SH-SY5Y (cell line): ENCODE results near the gene KIF5C.

Source experiments
- GATA2 ChIP-seq: IDR thresholded peaks from 2 replicates; pipeline ENCODE4 v1.6.1; 2011; ENCODE audit warnings: mild to moderate bottlenecking, low read depth, low read length
- GATA3 ChIP-seq: IDR thresholded peaks from 2 replicates; pipeline ENCODE4 v1.6.1; 2011; ENCODE audit warnings: low read depth, mild to moderate bottlenecking, low read length, moderate library complexity

Gene KIF5C

GRCh38 chr2:148903294-148903693, 28.3 kb downstream of the KIF5C start:
- TF ChIP-seq GATA2 (no peak), GATA3 (no peak)

DNA sequence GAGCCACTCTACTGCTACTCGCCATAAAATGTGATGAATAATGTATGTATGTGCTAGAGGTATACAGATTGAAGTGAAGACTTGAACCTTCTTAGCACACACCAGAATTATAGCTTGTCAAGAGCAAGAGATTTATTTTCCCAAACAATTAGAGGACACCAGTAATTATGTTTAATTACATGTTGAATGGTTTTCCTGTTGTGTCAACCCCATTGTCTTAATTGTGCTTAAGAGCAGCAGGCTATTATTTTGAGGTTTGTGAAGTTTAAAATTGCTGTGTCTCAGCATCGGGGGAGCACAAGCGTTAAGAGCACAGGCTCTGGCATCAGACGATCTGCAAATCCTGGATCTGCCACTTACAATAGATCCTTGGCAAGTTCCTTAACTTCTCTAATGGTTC, 29.0 kb downstream of the KIF5C start:
- TF ChIP-seq GATA2 = no peak
- no peak for TF ChIP-seq GATA3

DNA sequence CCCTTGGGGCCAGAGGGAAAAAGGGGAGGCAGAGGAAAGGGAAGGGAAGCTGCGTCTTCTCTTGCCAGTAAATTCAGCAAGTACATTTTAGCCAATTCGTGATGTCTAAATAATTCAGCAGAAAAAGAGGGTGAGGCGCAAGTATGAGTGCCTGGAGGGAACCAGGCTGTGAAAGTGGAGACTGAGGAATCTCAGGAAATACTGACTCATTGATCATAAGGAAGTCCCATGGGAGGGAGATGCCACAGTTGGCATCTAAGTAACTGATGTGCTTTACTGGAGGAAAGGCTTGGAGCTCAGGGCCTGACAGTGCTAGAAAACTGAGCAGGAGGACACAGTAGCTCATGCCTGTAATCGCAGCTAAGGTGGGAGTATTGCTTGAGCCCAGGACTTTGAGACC, 31.1 kb downstream of the KIF5C start:
- no peak for TF ChIP-seq GATA3
- no peak for TF ChIP-seq GATA2

- TF ChIP-seq GATA2 (no peak), GATA3 (no peak)
Observed at GRCh38 chr2:148907085-148907785, 32.2 kb downstream of the KIF5C start.

- no peak for TF ChIP-seq GATA2
- no peak for TF ChIP-seq GATA3
Observed at GRCh38 chr2:148909114-148909513, 34.1 kb downstream of the KIF5C start.

DNA sequence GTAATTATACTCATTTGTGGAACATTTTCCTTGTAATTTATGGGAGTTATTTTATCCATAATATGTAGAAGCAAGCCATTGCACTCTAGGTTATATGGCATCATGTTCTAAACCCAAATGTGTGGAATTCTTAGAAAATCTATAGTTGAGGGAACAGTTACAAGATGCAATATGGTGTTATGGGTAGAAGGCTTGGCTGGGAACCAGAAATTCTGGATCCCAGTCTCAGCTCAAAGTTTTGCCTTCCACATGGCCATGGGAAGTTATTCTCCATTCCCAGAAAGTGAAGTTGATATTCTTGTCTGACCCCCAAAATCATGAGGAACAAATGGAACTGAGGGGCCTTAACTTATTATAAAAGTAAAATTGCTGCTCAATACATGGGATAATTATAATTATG, 38.0 kb downstream of the KIF5C start:
- TF ChIP-seq GATA3 (no peak), GATA2 (no peak)

DNA sequence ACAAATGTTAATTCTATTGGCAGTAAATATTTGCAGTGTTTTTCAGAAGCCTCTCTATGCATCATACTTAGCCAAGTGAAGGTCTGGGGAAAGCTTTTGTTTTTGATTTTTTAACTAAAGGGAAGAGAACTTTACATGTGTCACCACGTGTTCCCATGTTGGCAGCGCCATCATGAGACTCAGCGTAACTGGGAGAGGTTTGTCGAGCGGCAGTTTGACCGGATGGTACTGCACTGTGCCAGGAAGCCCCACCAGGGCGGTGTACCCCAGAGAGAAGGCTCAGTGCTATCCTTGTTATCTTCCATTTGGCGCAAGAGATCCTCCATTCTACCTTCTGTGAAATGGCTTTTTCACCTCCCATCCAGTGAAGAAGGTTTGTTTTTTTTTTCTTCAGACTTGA, 38.5 kb downstream of the KIF5C start:
- no peak for TF ChIP-seq GATA3
- TF ChIP-seq GATA2 = no peak

DNA sequence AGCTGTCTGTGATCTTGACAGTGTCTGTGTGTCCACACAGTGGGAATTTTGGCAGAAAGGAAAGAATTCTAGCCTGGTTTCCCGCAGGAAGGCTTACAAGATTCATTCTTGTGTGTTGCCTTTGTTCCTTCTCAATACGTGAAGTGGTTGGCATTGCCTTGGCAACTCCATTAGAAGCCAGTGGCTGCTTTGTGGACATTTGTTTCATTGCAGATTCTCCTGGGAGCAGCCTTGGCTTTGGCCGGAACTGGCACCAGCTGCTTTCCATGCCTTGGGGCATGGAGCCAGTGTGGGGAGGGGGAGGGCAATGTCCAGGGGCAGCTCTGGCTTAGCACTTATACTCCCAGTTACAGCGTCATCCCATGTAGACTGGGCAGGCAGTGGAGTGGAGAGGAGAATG, 39.4 kb downstream of the KIF5C start:
- TF ChIP-seq GATA3 (no peak), GATA2 (no peak)

DNA sequence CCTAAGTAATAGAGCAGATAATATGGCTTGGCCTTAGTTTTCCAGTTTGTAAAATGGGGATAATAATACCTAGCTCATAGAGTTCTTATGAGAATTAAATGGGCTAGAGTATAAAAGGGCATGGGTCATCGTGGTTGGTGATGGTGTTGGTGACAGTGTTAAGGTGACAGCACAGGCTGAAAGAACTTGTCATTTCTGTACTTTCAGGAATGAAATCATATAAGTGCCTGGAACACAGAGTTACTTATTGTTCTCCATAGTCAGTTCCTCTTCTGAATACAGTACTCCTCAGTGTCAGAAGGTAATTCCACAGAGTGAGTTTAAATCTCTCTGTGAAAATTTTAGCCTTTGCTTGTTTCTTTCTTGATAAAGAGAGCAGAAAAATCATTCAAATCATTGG, 42.4 kb downstream of the KIF5C start:
- TF ChIP-seq GATA2 (no peak), GATA3 (no peak)

- no peak for TF ChIP-seq GATA3
- TF ChIP-seq GATA2 = no peak
Observed at GRCh38 chr2:148918554-148918953, 43.5 kb downstream of the KIF5C start.

DNA sequence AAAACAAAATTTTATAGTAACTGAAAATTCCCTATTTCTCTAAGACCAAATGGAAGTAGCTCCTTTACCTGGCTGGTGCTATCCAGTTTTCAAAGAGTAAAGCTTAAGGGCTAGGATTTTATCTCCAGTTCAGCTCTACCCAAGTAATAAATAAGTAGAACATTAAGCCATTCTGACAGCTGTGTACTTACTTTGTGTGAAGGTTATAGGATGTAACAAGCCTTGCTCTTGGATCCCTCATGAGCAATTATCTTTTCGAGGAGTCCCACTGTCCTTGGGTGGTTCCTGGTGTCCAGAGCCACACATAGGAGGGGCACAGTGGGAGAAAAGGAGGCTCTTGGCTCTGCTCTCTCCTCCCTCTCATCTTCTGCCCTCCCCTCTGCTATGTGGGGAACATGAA, 45.5 kb downstream of the KIF5C start:
- no peak for TF ChIP-seq GATA3
- no peak for TF ChIP-seq GATA2

DNA sequence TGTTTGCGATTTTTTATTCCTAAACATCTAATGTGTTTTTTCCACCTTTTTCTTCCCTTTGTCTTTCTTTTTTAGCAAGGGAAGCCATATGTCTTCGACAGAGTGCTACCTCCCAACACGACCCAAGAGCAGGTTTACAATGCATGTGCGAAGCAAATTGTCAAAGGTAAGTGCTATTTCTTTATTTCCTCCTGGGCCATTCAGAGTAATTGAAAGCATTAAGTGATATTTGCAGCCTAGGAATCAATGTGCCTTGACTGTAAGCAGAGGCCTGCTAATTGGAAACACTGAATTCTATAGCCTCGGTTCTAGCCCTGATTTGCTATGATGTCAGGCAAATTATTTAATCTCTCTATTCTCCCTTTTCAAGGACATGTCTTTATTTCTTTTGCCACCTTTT, 47.0 kb downstream of the KIF5C start:
- no peak for TF ChIP-seq GATA2
- TF ChIP-seq GATA3 = no peak

GRCh38 chr2:148922776-148923475, 47.9 kb downstream of the KIF5C start:
- TF ChIP-seq GATA3 = no peak
- no peak for TF ChIP-seq GATA2

DNA sequence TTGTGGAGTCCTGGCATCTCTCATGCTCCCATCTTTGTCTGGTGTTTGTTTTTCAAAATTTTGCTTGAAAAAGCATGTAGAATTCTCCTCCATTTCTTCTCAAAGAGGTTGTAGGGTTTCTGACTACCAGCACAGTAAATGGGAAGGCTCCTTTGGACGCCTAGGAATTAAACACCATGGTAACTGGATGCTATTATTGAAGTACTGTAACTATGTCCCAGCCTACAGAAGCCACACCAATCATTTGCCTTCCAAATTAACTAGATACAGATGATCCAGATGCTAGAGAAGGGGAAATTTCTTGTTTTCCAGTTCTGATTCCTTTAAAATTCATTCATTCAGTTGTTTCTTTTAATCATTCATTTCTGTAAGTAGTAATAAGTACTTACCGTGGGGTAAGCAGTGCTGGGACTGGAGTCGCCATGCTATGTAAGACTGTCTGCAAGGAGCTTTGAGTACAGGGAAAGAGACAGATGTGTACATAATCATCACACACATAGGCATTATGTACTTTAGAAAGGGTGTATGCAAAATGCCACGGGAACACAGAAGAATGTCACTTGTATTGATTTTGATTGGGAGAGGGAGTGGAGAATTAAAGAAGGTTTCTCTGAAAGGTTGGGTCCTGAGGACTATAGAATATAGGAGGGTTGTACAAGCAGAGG, 49.6 kb downstream of the KIF5C start:
- TF ChIP-seq GATA3 (no peak), GATA2 (no peak)
